Activated CD4-positive, alpha-beta T cell treated with anti-CD3 and anti-CD28 coated beads for 4 hours (primary cell): ENCODE measurements around the gene DAP.

Source experiments
- DNase-seq, 2 donors: peaks; one replicate each; pipeline ENCODE4 v3.0.0-alpha.2; 2020

Gene DAP

GRCh38 chr5:10708189-10708944 lies 52.7 kb downstream of the DAP start:
- no peak for DNase-seq

GRCh38 chr5:10707198-10708142 lies 53.6 kb downstream of the DAP start:
- DNase-seq: no peak

DNA sequence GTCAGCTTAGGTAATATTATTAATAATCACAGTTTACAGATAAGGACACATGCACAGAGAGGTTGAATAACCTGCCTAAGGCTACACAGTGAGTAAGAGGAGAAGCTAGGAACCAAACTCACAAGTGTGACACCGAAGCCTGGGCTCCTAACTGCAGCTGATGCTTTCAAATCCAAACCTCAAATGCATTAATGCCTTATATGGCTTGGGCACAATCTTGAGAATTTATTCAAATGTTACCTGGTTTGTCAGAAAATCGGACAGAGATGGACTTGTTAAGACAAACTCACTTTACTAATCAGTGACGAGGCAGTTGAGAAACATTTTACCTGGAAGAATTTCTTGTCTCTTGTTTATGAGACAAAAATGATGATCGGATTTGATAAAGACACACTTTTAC lies 54.7 kb downstream of the DAP start:
- DNase-seq: no peak

DNA sequence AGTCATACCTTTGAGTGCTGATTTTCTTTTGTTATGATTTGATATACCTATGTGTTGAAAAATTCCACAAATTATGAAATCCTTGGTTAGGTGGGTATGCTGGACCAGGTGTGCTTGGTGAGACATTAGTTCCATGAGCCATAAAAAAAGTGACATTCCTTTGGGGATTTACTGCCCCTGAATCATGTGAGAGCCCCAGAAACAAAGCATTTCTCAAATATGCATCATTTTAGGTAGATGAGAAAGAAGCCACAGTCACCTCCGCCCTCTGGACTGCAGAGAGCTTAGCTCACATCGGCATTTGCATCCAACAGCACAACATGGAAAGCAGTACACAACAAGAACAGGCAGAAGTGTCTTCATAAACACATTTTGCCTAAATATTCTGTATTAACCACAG lies 55.3 kb downstream of the DAP start:
- DNase-seq: no peak

GRCh38 chr5:10704949-10705621 lies 55.9 kb downstream of the DAP start:
- DNase-seq: peak in 1 of 2 donors; percentile 15

- DNase-seq: no peak
Observed at GRCh38 chr5:10703676-10704075, 57.4 kb downstream of the DAP start.

GRCh38 chr5:10702911-10703491 lies 58.0 kb downstream of the DAP start:
- no peak for DNase-seq

GRCh38 chr5:10702040-10702629 lies 58.9 kb downstream of the DAP start:
- DNase-seq: no peak

- DNase-seq: peak in 1 of 2 donors; percentile 44
Observed at GRCh38 chr5:10701567-10702039, 59.4 kb downstream of the DAP start.

DNA sequence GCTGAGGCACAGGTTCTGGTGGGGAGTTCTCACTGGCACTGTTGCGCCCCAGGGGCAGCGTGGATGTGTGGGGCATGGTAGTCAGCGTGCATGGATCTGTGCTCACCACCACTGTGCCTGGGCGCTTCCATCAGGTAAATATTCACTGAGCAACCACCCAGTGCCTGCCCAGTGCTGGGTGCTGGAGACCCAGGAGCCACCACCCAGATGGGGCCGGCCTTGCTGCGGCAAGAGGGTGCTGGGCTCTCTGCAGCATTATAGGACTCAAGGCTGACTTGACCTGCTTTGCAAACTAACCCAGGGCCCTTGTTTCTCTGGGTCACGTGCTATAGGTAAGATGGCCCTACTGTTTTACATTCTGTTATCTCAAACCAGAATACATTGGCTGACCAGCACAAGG lies 60.5 kb downstream of the DAP start:
- no peak for DNase-seq

DNA sequence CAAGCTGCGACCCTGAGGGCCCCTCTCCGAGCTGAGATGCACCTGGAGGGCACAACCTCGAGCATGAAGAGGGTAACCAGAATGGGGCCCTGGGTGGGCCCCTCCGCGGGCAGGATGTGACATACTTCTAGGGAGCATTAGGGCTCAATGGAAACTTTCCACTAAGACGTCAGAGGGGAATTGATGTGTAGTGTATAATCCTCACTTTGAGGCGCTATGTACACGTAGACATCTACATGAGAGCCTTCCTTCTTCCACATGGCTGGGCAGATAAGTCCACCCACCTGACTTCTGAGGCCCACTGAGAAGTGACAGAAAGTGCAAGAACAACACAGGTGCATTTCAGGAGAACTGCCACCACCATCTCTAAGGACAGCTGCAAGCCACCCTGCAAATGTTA lies 61.0 kb downstream of the DAP start:
- DNase-seq: no peak

- no peak for DNase-seq
Observed at GRCh38 chr5:10699281-10699874, 61.7 kb downstream of the DAP start.

DNA sequence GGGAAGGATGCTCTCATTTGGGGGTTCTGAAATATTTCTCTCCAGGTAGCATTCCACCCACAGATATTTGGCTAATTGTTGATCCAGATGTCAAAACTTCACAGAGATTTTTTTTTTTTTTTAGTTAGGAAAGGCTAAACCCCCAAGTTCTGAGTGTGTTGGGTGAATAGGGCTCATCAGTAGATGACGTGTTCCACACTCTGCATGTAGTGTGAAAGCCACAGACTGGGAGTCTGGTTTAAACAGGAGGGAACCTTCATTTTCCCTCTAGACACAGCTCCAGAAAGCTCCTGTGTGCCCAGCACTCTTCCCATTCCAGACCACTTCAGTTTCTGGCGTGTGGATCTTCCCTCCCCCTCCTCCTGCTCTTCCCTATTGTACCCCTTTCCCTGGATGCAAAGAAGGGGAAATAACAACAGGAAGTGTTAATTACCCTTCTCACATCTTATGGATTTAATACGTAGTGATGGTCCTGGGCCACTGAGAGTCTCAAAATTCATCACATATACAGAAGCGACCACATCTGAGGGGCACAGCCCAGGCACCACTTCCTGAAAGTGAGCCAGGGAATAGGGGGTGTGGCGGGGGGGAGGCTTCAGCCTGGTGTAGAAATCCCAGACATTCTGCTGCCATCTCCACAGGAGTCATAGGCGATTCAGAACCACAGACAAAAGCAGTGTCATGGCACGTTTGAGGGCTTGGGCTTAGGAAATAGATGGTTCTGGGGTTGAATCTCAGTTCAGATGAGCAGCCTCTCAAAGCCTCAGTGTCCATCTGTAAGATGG lies 65.1 kb downstream of the DAP start:
- no peak for DNase-seq

- DNase-seq: no peak
Observed at GRCh38 chr5:10695055-10695649, 65.9 kb downstream of the DAP start.

DNA sequence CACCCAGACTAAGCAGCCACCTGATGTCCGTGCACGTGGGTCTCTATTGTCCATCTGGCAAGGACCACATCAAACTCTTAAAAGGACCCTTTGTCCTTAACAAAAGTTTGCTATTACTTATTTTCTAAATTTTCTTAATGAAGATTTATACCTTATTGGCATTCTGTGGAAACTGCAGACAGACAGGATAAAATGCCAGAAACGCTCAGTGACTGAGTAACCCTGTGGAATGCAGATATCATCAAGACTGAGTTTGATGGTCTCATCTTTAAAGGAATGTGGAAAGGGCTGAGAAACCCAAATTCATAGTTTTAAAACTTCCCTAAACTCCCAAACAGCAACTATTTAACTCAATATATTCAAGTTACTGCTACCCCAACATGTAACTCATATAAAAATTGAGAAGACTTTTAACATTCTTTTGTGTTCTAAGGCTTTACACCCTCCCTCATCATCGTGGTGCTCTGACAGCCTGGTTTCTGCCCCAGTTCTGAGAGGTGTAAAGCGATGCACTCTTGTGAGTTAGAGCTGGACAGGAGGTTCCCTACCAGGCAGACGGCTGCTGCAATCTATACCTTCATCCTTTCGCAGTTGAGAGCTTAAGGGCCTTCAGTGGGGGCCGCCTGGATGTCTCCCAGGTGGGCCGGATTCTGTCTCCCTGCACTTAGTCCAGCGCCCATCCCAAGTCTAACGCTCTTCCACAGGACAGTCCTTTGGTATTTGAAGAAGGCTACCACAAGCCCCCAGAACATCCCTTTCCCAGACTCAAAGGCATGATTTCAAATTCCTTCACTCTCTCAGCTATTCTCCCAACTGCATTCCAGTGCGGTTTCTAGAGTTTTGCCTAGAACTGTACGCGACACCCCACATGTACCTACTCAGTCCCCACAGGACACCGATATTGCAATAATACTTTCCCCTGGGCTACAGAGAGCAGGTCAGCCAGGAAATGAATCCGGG lies 68.9 kb downstream of the DAP start:
- no peak for DNase-seq

DNA sequence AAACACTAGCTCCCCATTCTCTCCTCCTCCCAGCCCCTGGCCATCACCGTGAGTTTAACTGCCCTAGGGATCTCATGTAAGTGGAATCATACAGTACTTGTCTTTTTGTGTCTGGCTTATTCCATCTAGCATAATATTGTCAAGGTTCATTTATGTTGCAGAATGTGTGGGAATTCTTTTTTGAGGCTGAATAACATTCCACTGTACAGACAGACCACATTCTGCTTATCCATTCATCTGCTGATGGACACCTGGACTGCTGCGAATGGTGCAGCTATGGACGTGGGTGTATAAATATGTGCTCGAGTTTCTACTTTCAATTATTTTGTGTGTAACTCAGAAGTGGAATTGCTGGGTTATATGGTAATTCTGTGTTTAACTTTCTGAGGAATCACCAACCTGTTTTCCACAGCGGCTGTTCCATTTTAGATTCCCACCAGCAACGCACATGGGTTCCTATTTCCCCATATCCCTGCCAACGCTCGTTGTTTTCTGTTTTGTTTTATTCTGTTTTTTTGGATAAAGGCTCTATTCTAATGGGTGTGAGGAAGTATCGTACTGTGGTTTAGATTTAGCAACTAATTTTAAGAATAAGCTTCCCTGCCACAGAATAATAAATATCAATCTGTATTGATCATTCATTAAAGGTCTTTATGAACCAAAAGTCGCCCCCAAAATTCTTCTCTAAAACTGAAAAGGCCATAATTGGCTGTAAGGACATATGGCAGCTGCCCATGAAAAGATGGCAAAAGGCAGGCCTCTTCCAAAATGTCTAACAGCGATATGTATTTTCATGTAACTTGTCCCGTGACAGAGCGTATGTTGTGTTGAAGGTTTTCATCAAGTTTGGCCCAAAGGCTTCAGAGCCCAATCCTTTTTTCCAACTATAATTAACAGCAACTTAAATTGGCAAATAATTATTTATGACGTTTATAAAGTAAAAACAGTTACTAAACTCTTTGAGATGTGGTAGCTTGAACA lies 70.3 kb downstream of the DAP start:
- no peak for DNase-seq

- no peak for DNase-seq
Observed at GRCh38 chr5:10689391-10690081, 71.5 kb downstream of the DAP start.
